GM19463 (cell line): Measurements from ENCODE around the gene NID2.

Experiments
- ATAC-seq: cut with Tn5 transposase; IDR thresholded peaks from one replicate; pipeline ENCODE4 v1.9.1; 2021; ENCODE audit warnings: mild to moderate bottlenecking, moderate library complexity; ENCODE audit not compliant: unreplicated experiment

The NID2 gene

GRCh38 chr14:52068615-52069306, at the start of gene NID2:
Gene NID2 (minus strand): TSS chr14:52069059. CDS start chr14:52068994, 65 bp downstream.
- ATAC-seq, result no peak

DNA sequence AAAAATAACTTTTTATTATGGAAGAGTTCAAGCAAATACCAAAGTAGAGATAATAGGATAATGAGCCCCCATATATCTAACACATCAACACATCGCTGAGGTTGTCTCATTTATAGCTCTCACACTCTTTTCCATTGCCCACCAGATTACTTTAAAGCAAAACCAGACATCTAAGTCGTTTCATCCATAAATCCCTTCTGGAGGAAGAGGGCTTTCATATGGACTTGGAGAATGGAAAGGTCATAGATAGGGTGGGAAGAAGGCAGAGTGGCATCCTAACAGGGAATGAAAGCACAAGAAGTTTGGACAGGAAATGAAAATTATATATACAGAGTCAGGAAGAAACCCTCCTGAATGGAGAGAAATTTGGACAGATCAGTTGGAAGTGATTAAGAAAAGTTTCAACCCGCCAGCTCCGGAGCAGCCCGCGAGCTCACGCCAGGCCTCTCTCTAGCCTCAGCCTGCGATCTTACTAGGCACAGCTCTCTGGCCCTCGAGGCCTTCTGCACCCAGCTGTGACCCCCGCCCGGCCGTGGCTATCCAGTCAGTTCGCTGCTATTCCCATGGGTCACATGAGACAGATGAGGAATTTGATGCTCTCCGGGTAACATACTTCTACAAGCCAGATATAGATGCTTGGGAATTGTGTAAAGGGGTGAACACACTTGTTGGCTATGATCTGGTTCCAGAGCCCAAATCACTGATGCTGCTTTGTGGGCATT, 48.4 kb upstream of the NID2 start:
- ATAC-seq, result no peak

DNA sequence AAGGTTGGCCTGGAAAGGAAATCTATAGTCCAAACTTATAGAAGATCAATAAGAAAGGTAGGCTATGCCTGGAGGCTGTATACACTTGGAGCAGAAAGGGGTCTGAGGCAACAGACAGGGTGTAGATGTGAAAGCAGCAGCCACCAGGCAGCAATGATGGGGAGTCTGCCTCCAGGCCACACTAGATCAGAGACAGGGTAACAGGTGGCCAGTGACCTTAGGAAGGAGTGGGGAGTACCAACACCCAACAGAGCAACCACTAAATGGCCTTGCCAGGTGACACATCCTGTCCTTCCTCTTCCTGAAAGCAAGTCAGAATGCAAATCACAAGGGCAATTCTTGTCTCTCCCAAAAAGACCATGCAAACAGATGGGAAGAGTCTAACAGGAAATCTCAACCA, 46.4 kb upstream of the NID2 start:
- no peak for ATAC-seq

DNA sequence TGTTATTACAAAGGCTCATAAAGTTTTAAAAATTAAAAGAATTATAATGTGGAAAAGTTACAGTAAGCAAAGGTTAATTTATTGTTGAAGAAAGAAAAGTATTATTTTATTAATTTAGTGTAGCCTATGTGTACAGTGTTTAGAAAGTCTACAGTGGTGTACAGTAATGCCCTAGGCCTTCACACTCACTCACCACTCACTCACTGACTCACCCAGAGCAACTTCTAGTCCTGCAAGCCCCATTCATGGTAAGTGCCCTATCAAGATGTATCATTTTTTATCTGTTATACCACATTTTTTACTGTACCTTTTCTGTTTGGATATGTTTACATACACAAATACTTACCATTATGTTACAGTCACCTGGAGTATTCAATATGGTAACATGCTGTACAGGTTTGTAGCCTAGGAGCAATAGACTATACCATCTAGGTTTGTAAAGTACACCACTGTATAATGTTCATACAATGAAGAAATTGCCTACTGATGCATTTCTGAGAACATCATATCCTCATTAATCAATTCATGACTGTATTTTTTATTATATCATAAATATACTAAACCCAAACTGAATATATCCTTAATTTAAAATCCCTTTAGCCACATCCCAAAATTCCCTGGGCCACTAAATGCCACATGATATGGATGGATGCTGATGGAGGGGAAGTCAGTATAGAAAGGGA, 43.6 kb upstream of the NID2 start:
- no peak for ATAC-seq

DNA sequence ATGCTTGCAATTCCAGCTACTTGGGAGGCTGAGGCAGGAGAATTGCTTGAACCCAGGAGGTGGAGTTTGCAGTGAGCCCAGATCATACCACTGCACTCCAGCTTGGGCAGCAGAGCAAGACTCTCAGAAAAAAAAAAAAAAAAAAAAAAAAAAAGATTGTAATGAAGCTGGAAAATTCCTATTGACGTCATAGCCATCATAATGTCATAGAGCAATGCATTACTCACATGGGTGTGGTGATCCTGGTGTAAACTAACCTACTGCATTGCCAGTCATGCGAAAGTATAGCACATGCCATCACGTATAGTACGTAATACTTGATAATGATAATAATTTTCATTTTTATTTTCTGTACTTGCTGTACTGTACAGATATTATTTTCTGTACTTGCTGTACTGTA, 42.7 kb upstream of the NID2 start:
- no peak for ATAC-seq

- no peak for ATAC-seq
These were observed 41.7 kb upstream of the NID2 start for GRCh38 chr14:52110441-52111086.

GRCh38 chr14:52108823-52109222, 40.0 kb upstream of the NID2 start:
- no peak for ATAC-seq

DNA sequence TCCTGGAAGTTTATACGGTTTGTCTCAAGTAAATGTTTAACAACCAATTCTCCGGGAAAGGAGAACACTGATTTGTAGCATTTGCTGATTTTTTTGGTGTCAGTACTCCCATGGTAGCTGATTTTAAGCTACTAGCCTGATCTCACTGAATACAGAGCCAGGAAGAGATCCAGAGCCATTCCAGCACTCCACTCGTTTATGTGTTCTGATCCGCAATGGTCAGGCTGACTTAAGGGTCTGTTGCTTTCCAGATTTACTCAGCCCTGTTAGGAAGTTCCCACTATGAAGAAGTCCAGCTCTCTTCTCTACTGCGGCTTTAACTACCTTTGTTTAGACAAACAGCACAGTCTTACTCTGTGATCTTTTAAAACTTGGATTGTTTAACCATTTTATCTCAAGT, 38.0 kb upstream of the NID2 start:
- ATAC-seq, result no peak

GRCh38 chr14:52103416-52103815, 34.6 kb upstream of the NID2 start:
- no peak for ATAC-seq

- ATAC-seq, result no peak
These were observed 26.9 kb upstream of the NID2 start for GRCh38 chr14:52095794-52096193.

- ATAC-seq, result no peak
These were observed 26.5 kb upstream of the NID2 start for GRCh38 chr14:52095336-52095735.

- ATAC-seq, result no peak
These were observed 25.9 kb upstream of the NID2 start for GRCh38 chr14:52094546-52095271.

DNA sequence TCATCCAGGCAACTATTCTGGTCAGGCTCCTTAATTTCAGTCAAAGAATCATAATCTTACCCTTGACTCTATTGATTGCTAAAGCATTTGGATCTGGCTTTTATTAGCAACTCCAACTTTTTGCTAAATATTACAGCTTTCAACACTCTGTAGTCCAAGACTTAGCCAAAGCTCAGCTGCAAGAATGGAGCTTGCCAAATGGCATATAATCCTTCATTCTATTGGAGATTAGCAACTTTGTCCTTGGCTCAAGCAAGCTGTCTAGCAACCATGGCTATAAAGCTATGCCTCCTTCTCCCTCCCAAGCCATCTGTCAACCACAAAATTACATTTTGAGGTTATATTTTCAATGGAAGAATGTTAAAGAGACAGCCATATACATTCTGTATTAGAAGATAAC, 23.1 kb upstream of the NID2 start:
- no peak for ATAC-seq

DNA sequence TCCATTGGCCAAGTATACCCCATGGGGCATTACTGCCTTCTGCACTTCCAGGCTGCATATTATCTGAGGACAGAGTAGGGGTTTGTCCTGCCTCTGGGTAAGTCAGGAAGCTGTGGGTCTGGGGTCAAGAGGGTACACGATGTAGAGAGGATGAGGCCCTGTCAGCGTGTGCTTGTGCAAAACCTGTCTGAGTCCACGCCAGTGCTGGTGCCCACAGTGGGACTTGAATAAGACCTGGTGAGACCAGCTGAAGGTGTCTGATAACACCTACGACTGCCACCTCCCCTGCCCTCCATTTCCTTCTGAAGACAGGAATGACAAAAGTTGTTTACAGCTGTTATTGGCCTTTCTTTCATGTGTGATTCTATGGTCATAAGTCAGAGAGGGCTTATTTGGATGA, 22.1 kb upstream of the NID2 start:
- no peak for ATAC-seq

GRCh38 chr14:52089218-52089617, 20.4 kb upstream of the NID2 start:
- ATAC-seq, result no peak

- no peak for ATAC-seq
These were observed 17.9 kb upstream of the NID2 start for GRCh38 chr14:52086711-52087110.

GRCh38 chr14:52082903-52083302, 14.0 kb upstream of the NID2 start:
- no peak for ATAC-seq

GRCh38 chr14:52081964-52082363, 13.1 kb upstream of the NID2 start:
- ATAC-seq, result no peak

GRCh38 chr14:52080808-52081755, 12.2 kb upstream of the NID2 start:
- ATAC-seq, result no peak
